Osteocyte (in vitro differentiated cells): ENCODE results near the gene KRT24. TPM values are rescaled to one million over a fixed set of nuclear protein-coding genes. Genes with fewer than 3 reads are reported as not detected.

ENCODE experiments used
- DNase-seq: peaks from one replicate; pipeline ENCODE4 v3.0.0; 2021; ENCODE audit warnings: mixed read lengths; ENCODE audit not compliant: unreplicated experiment; ENCODE audit errors: extremely low spot score
- H3K27ac Mint-ChIP-seq: one replicate; pipeline ENCODE4 v1.8.0; 2021; ENCODE audit warnings: mild to moderate bottlenecking, mixed read lengths; ENCODE audit not compliant: unreplicated experiment
- H3K27me3 Mint-ChIP-seq: one replicate; pipeline ENCODE4 v1.8.0; 2021; ENCODE audit warnings: mixed read lengths; ENCODE audit not compliant: unreplicated experiment
- H3K36me3 Mint-ChIP-seq: one replicate; pipeline ENCODE4 v1.8.0; 2021; ENCODE audit warnings: mixed read lengths; ENCODE audit not compliant: unreplicated experiment
- H3K4me1 Mint-ChIP-seq: one replicate; pipeline ENCODE4 v1.8.0; 2021; ENCODE audit warnings: mixed read lengths; ENCODE audit not compliant: unreplicated experiment
- H3K4me3 Mint-ChIP-seq: one replicate; pipeline ENCODE4 v1.8.0; 2021; ENCODE audit warnings: mild to moderate bottlenecking, moderate library complexity, mixed read lengths; ENCODE audit not compliant: unreplicated experiment
- H3K9me3 Mint-ChIP-seq: one replicate; pipeline ENCODE4 v1.8.0; 2021; ENCODE audit warnings: mixed read lengths; ENCODE audit not compliant: unreplicated experiment
- CTCF ChIP-seq: fragments of 200-600 bp; sonication (generic); IDR thresholded peaks from 2 replicates; pipeline ENCODE4 v1.5.0; 2021; ENCODE audit warnings: antibody characterized with exemption, mild to moderate bottlenecking, moderate library complexity
- total RNA-seq: library from RNA; stranded (reverse); gene quantifications from 2 replicates; pipeline ENCODE4 v1.2.1, GENCODE V29; 2021

KRT24 gene
- total RNA-seq, 1 donor from 2014 or later: not detected

GRCh38 chr17:40734018-40734417, 30.5 kb upstream of the KRT24 start:
- Mint-ChIP-seq H3K9me3 (no peaks in the 10 kb centered on the region), H3K4me1 (no peaks in the 10 kb centered on the region), H3K27ac (no peak overlapping the region), H3K27me3 (peaks cover 69% of the 10 kb centered on the region), H3K36me3 (no peaks in the 10 kb centered on the region), H3K4me3 (no peak overlapping the region)
- TF ChIP-seq CTCF: no peak
- DNase-seq: no peak

- TF ChIP-seq CTCF: no peak
- DNase-seq: no peak
- H3K4me1 Mint-ChIP-seq: no peaks in the 10 kb centered on the region
- H3K27ac Mint-ChIP-seq: no peak overlapping the region
- H3K4me3 Mint-ChIP-seq: no peak overlapping the region
- peaks cover 72% of the 10 kb centered on the region for H3K27me3 Mint-ChIP-seq
- no peaks in the 10 kb centered on the region for H3K36me3 Mint-ChIP-seq
- H3K9me3 Mint-ChIP-seq: no peaks in the 10 kb centered on the region
These were observed 27.4 kb upstream of the KRT24 start for GRCh38 chr17:40730970-40731369.

GRCh38 chr17:40727447-40728231, 24.1 kb upstream of the KRT24 start:
- no peak for TF ChIP-seq CTCF
- Mint-ChIP-seq H3K27ac (no peak overlapping the region), H3K36me3 (no peaks in the 10 kb centered on the region), H3K9me3 (no peaks in the 10 kb centered on the region), H3K4me1 (no peaks in the 10 kb centered on the region), H3K4me3 (no peak overlapping the region), H3K27me3 (peaks cover 74% of the 10 kb centered on the region)
- DNase-seq: no peak

GRCh38 chr17:40726919-40727318, 23.4 kb upstream of the KRT24 start:
- no peak overlapping the region for H3K4me3 Mint-ChIP-seq
- no peaks in the 10 kb centered on the region for H3K36me3 Mint-ChIP-seq
- TF ChIP-seq CTCF: peak; percentile 28
- peaks cover 74% of the 10 kb centered on the region for H3K27me3 Mint-ChIP-seq
- no peaks in the 10 kb centered on the region for H3K4me1 Mint-ChIP-seq
- DNase-seq: no peak
- H3K9me3 Mint-ChIP-seq: no peaks in the 10 kb centered on the region
- H3K27ac Mint-ChIP-seq: no peak overlapping the region

- Mint-ChIP-seq H3K27me3 (peaks cover 72% of the 10 kb centered on the region), H3K4me3 (no peak overlapping the region), H3K4me1 (no peaks in the 10 kb centered on the region), H3K36me3 (no peaks in the 10 kb centered on the region), H3K27ac (no peak overlapping the region), H3K9me3 (no peaks in the 10 kb centered on the region)
- no peak for TF ChIP-seq CTCF
- DNase-seq: no peak
These were observed 21.1 kb upstream of the KRT24 start for GRCh38 chr17:40724656-40725055.
